Transverse colon (tissue), 3 donors: ENCODE measurements around the gene CASP2.

Experiments
- CTCF ChIP-seq, 5 experiments: fragments of 200-600 bp in 3 of 5; fragments of 450-650 bp in 2 of 5; sonication (generic) in 3 of 5; IDR thresholded peaks; 1 replicate in 2 of 5; 2 replicates in 3 of 5; pipeline ENCODE4 v1.5.1; 2016 to 2017; ENCODE audit warnings: antibody characterized with exemption in 5 of 5, inconsistent platforms in 3 of 5, mild to moderate bottlenecking in 2 of 5, moderate library complexity in 1 of 5
- POLR2A ChIP-seq: fragments of 450-650 bp; IDR thresholded peaks from one replicate; pipeline ENCODE4 v1.6.1; 2016; ENCODE audit warnings: antibody characterized with exemption, mild to moderate bottlenecking, moderate library complexity

- TF ChIP-seq POLR2A (no peak), CTCF (IDR thresholded peaks at IDR 0.05) (no peak)
Observed at GRCh38 chr7:143247372-143247771, 40.8 kb upstream of the CASP2 start.
